GM12878 (cell line): Measurements from ENCODE around the gene SBF2. TPM values are rescaled to one million over a fixed set of nuclear protein-coding genes. Genes with fewer than 3 reads are reported as not detected.

Source experiments
- ATAC-seq: fragments of 200-7000 bp; cut with Tn5 transposase; 3 replicates; pipeline ENCODE4 v1.9.1; 2020; ENCODE audit warnings: mild to moderate bottlenecking, moderate library complexity
- BruUV-seq: library from RNA; stranded (reverse); fragments of 400-500 nt; replicated peaks from 2 replicates; lab custom pipeline; 2021; lab: Mats Ljungman, UMichigan
- CTCF ChIA-PET: fragments of 300-600 bp; sonication (Branson Sonifier 250); formaldehyde crosslinking; extraction: SDS; loops from one replicate; lab custom pipeline; 2021; ENCODE audit warnings: inconsistent platforms; lab: Yijun Ruan, JAX
- POLR2A ChIA-PET: fragments of 350-600 bp; formaldehyde crosslinking; extraction: SDS; loops from one replicate; lab custom pipeline; 2021; ENCODE audit warnings: inconsistent platforms; lab: Charles Lee
- RAD21 ChIA-PET: fragments of 300-600 bp; sonication (Branson Sonifier 250); formaldehyde crosslinking; loops from one replicate; lab custom pipeline; 2023; ENCODE audit warnings: antibody characterized with exemption; ENCODE audit not compliant: unreplicated experiment; lab: Charles Lee
- SMC1A ChIA-PET: fragments of 300-600 bp; sonication (Branson Sonifier 250); formaldehyde crosslinking; loops from one replicate; lab custom pipeline; 2023; ENCODE audit not compliant: unreplicated experiment, uncharacterized antibody; lab: Charles Lee
- DNase-seq: peaks from one replicate; pipeline ENCODE4 v3.0.0-alpha.2; 2011; ENCODE audit warnings: low read depth, low spot score
- FAIRE-seq: peaks from 3 replicates; lab custom pipeline; 2011; peaks lifted over from hg19 to GRCh38; lab: Jason Lieb, UNC
- H2AFZ ChIP-seq: 2 replicates; pipeline ENCODE4 v1.6.0; 2011; ENCODE audit warnings: low read depth, low read length, control low read depth; ENCODE audit not compliant: control insufficient read depth
- H3K27ac ChIP-seq: 2 replicates; pipeline ENCODE4 v1.5.1; 2011; ENCODE audit warnings: control low read depth; ENCODE audit not compliant: control insufficient read depth, insufficient read depth
- H3K27me3 ChIP-seq, 2 experiments: replicated peaks in 1 of 2; 2 replicates each; pipeline versions ENCODE4 v1.6.0 to v1.6.1; 2011; ENCODE audit warnings: low read length in 1 of 2; ENCODE audit not compliant: control insufficient read depth in 2 of 2, insufficient read depth in 2 of 2
- H3K36me3 ChIP-seq, 2 experiments: 2 replicates each; pipeline ENCODE4 v1.5.1; 2011; ENCODE audit warnings: low read length in 1 of 2; ENCODE audit not compliant: control insufficient read depth in 2 of 2, insufficient read depth in 2 of 2
- H3K4me1 ChIP-seq: 2 replicates; pipeline ENCODE4 v1.6.1; 2011; ENCODE audit warnings: mild to moderate bottlenecking, low read length, moderate library complexity, mixed read lengths; ENCODE audit not compliant: control insufficient read depth, insufficient read depth
- H3K4me2 ChIP-seq: 2 replicates; pipeline ENCODE4 v1.6.0; 2011; ENCODE audit warnings: control low read depth; ENCODE audit not compliant: control insufficient read depth, insufficient read depth
- H3K4me3 ChIP-seq: fragments of 200-600 bp; sonication (generic); 2 replicates; pipeline ENCODE4 v1.5.1; 2016
- H3K79me2 ChIP-seq: 2 replicates; pipeline ENCODE4 v1.6.0; 2011; ENCODE audit warnings: low read length; ENCODE audit not compliant: control insufficient read depth, insufficient read depth
- H3K9ac ChIP-seq: 2 replicates; pipeline ENCODE4 v1.8.0; 2011; ENCODE audit warnings: low read length, control low read depth, mixed read lengths; ENCODE audit not compliant: control insufficient read depth, insufficient read depth
- H3K9me3 ChIP-seq: replicated peaks from 3 replicates; pipeline ENCODE4 v1.5.1; 2011; ENCODE audit warnings: mild to moderate bottlenecking, low read length; ENCODE audit not compliant: control insufficient read depth, insufficient read depth
- H4K20me1 ChIP-seq: 2 replicates; pipeline ENCODE4 v1.6.0; 2011; ENCODE audit not compliant: control insufficient read depth, insufficient read depth
- ATF7 ChIP-seq: fragments of 450-650 bp; IDR thresholded peaks from 2 replicates; pipeline ENCODE4 v1.6.1; 2016; ENCODE audit warnings: low read depth, mild to moderate bottlenecking
- NFYA ChIP-seq: IDR thresholded peaks from 2 replicates; pipeline ENCODE4 v1.6.1; 2011; ENCODE audit warnings: low read depth, mild to moderate bottlenecking, low read length, improper control_type of control experiment, borderline replicate concordance
- SMARCA5 ChIP-seq: fragments of 450-650 bp; IDR thresholded peaks from 2 replicates; pipeline ENCODE4 v1.6.1; 2017; ENCODE audit warnings: mild to moderate bottlenecking
- SP1 ChIP-seq: IDR thresholded peaks from one replicate; pipeline ENCODE4 v1.6.1; 2011; ENCODE audit warnings: low read depth, low read length
- ZBTB11 ChIP-seq: fragments of 450-650 bp; formaldehyde crosslinking; IDR thresholded peaks from 2 replicates; pipeline ENCODE4 v1.5.0; 2022; ENCODE audit warnings: mild to moderate bottlenecking, missing genetic modification characterization
- ZNF24 ChIP-seq: fragments of 450-650 bp; IDR thresholded peaks from 2 replicates; pipeline ENCODE4 v1.6.1; 2017; ENCODE audit warnings: antibody characterized with exemption, mild to moderate bottlenecking
- ZNF687 ChIP-seq: fragments of 450-650 bp; IDR thresholded peaks from 2 replicates; pipeline ENCODE4 v1.6.1; 2017; ENCODE audit warnings: mild to moderate bottlenecking, moderate library complexity
- in situ Hi-C: fragments of 300-500 bp; cut with MboI; formaldehyde crosslinking; loops from 9 replicates; pipeline ENCODE4 v1.14.3; 2018; ENCODE audit warnings: mixed read lengths
- intact Hi-C: fragments of 100-400 bp; cut with micrococcal nuclease; formaldehyde crosslinking; loops from one replicate; pipeline ENCODE4 v1.14.2; 2022; ENCODE audit not compliant: unreplicated experiment
- polyA plus RNA-seq, 11 experiments: library from polyadenylated mRNA; depleted of rRNA in 4 of 11; unstranded in 6 of 11; stranded (reverse) in 5 of 11; fragments of >200 nt; fragmentation: Nextera tagmentation in 4 of 11; fragmentation: Illumina TruSeq in 1 of 11; extraction: Ambion mirVana in 4 of 11; extraction: Trizol in 1 of 11; gene quantifications; 1 replicate in 1 of 11; 2 replicates in 10 of 11; pipeline versions ENCODE4 v1.2.1 to v1.2.3, GENCODE V29; 2011 to 2016; ENCODE audit warnings: inconsistent platforms in 2 of 11, missing spikeins in 2 of 11, low read depth in 1 of 11
- total RNA-seq, 4 experiments: library from RNA; depleted of rRNA in 3 of 4; stranded (reverse); fragments of >200 nt in 3 of 4; fragmentation: Illumina TruSeq in 1 of 4; extraction: Trizol in 1 of 4; gene quantifications; 2 replicates each; pipeline versions ENCODE4 v1.2.1 to v1.2.3, GENCODE V29; 2013 to 2021

SBF2 gene
- total and polyA plus RNA-seq, 10 of the 15 experiments (the other 5 are each of a cell fraction or from before 2014, with no cell fraction given), result 0.24 to 2.3 (median 1.1) TPM

- DNase-seq, result no peak
- Histone ChIP-seq H3K36me3 (no peaks in the 10 kb centered on the region), H3K4me1 (no peaks in the 10 kb centered on the region), H3K27ac (no peak overlapping the region), H3K4me3 (no peak overlapping the region), H3K79me2 (no peaks in the 10 kb centered on the region), H3K4me2 (no peak overlapping the region), H3K9me3 (no peaks in the 10 kb centered on the region), H3K27me3 (no peaks in the 10 kb centered on the region), H3K9ac (no peak overlapping the region), H4K20me1 (no peaks in the 10 kb centered on the region), H2AFZ (no peak overlapping the region)
- ChIA-PET SMC1A (no interaction called here), CTCF (no interaction called here), RAD21 (no interaction called here), POLR2A (no interaction called here)
- no TSS peak for BruUV-seq
- FAIRE-seq, result no peak
- no peak for ATAC-seq
- intact Hi-C loops, result no loop called here
- in situ Hi-C loops, result no loop called here
- TF ChIP-seq ZBTB11 (no peak), ZNF687 (no peak), SMARCA5 (no peak), ZNF24 (no peak), NFYA (no peak), SP1 (no peak), ATF7 (no peak)
Measured at GRCh38 chr11:10275714-10276113, 18.3 kb downstream of the SBF2 start.
